ENCODE data around the gene CHAF1B. TPM values are rescaled to one million over a fixed set of nuclear protein-coding genes. Genes with fewer than 3 reads are reported as not detected.
"Not testable (repeated sequence)": the region's sequence is repeated elsewhere in the genome, so short reads cannot be mapped to it uniquely, and the experiment has no call there.

CHAF1B gene
- 1 to 10 TPM; 1.2 to 3.9 (median 2.6) TPM for total RNA-seq

- DNase-seq (ENCODE audit: low spot score in 2 of 2), result peak; percentile 86
Observed at GRCh38 chr21:36385233-36386030, at the start of gene CHAF1B. Gene CHAF1B (plus strand): TSS chr21:36385392. CDS start chr21:36386137, 745 bp downstream.

GRCh38 chr21:36337099-36337509, 48.1 kb upstream of the CHAF1B start:
- Histone ChIP-seq H3K9me3 (no peaks in the 10 kb centered on the region), H3K4me1 (peaks cover 27% of the 10 kb centered on the region), H3K27me3 (no peaks in the 10 kb centered on the region), H3K36me3 (peaks cover 63% of the 10 kb centered on the region), H3K27ac (peak overlapping the region; percentile 55), H3K4me3 (no peak overlapping the region)
- DNase-seq (ENCODE audit: low spot score in 2 of 2), result no peak
- WGBS, result 62% methylated on average over 3 of the region's 3 CpGs
- TF ChIP-seq EP300 (IDR thresholded peaks at IDR 0.05), result no peak
- TF ChIP-seq POLR2AphosphoS5 (IDR thresholded peaks at IDR 0.05), result no peak
- no peak for TF ChIP-seq CTCF (IDR thresholded peaks at IDR 0.05)
- TF ChIP-seq POLR2A (IDR thresholded peaks at IDR 0.05), result no peak

More at GRCh38 chr21:36385233-36386030, at the start of gene CHAF1B:
- Histone ChIP-seq H3K27me3 (no peaks in the 10 kb centered on the region), H3K4me3 (peak within 1 kb of the TSS; percentile 78), H3K27ac (peak within 1 kb of the TSS; percentile 43), H3K9me3 (no peaks in the 10 kb centered on the region), H3K36me3 (no peaks in the 10 kb centered on the region), H3K4me1 (peaks cover 12% of the 10 kb centered on the region)
- 7% methylated on average over 14 of the region's 77 CpGs for WGBS
- TF ChIP-seq EP300 (IDR thresholded peaks at IDR 0.05) (no peak), POLR2A (IDR thresholded peaks at IDR 0.05) (no peak), POLR2AphosphoS5 (IDR thresholded peaks at IDR 0.05) (no peak), CTCF (IDR thresholded peaks at IDR 0.05) (no peak)

- no peaks in the 10 kb centered on the region for H3K27me3 ChIP-seq
- no peak for DNase-seq (ENCODE audit: low spot score in 2 of 2)
- H3K36me3 ChIP-seq, result peaks cover 81% of the 10 kb centered on the region
- no peak for TF ChIP-seq EP300 (IDR thresholded peaks at IDR 0.05)
- no peak for TF ChIP-seq CTCF (IDR thresholded peaks at IDR 0.05)
- TF ChIP-seq POLR2A (IDR thresholded peaks at IDR 0.05), result no peak
- TF ChIP-seq POLR2AphosphoS5 (IDR thresholded peaks at IDR 0.05), result no peak
- no peak overlapping the region for H3K27ac ChIP-seq
- no peaks in the 10 kb centered on the region for H3K9me3 ChIP-seq
- 93% methylated on average over 10 of the region's 10 CpGs for WGBS
- H3K4me1 ChIP-seq, result peaks cover 15% of the 10 kb centered on the region
- H3K4me3 ChIP-seq, result no peak overlapping the region
Observed at GRCh38 chr21:36338975-36339374, 46.2 kb upstream of the CHAF1B start.

GRCh38 chr21:36342581-36342980, 42.6 kb upstream of the CHAF1B start:
- H3K27me3 ChIP-seq; H3K4me1 ChIP-seq; DNase-seq (ENCODE audit: low spot score in 2 of 2); H3K27ac ChIP-seq; H3K9me3 ChIP-seq; H3K4me3 ChIP-seq: not testable (repeated sequence)
- H3K36me3 ChIP-seq, result peaks cover 98% of the 10 kb centered on the region
- 97% methylated on average over 7 of the region's 7 CpGs for WGBS

GRCh38 chr21:36344931-36345330, 40.3 kb upstream of the CHAF1B start:
- WGBS, result 85% methylated on average over 1 of the region's 1 CpG
- no peak overlapping the region for H3K27ac ChIP-seq
- H3K36me3 ChIP-seq, result peaks cover 96% of the 10 kb centered on the region
- H3K9me3 ChIP-seq, result no peaks in the 10 kb centered on the region
- no peaks in the 10 kb centered on the region for H3K27me3 ChIP-seq
- DNase-seq (ENCODE audit: low spot score in 2 of 2), result no peak
- no peak overlapping the region for H3K4me3 ChIP-seq
- TF ChIP-seq POLR2AphosphoS5 (IDR thresholded peaks at IDR 0.05) (no peak), EP300 (IDR thresholded peaks at IDR 0.05) (no peak), CTCF (IDR thresholded peaks at IDR 0.05) (no peak), POLR2A (IDR thresholded peaks at IDR 0.05) (no peak)
- H3K4me1 ChIP-seq, result no peaks in the 10 kb centered on the region

Data from suprapubic skin (tissue), 4 donors.